Hepatocyte (in vitro differentiated cells): ENCODE measurements around the gene C2CD5.

ENCODE experiments used
- EZH2 ChIP-seq: fragments of 200-600 bp; sonication (generic); IDR thresholded peaks from 2 replicates; pipeline ENCODE4 v1.6.1; 2016; ENCODE audit warnings: antibody characterized with exemption, mild to moderate bottlenecking, borderline replicate concordance
- TF ChIP-seq, protein P1 (sequence below): fragments of 200-600 bp; sonication (generic); IDR thresholded peaks from 2 replicates; pipeline ENCODE4 v1.5.1; 2016; ENCODE audit warnings: antibody characterized with exemption, mild to moderate bottlenecking; ENCODE audit not compliant: poor library complexity

DNA sequence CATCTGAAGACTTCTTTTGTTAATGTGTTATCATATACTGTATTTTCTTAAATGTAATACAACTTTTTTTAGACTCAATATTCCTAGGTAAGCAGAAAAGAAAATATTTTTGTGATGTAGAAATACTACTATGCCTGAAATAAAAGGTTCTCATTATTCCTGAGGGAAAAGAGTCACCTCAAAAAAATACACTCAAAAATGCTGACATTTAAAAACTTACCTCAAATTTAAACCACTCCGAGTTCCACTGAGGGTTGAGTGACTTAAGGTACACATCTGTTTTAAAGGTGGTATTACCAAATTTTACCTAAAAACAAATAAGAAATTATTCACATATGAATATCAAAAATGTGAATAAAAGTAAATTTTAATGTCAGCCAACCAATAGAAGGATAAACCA lies 9.3 kb downstream of the C2CD5 start:
- TF ChIP-seq, protein P1, sequence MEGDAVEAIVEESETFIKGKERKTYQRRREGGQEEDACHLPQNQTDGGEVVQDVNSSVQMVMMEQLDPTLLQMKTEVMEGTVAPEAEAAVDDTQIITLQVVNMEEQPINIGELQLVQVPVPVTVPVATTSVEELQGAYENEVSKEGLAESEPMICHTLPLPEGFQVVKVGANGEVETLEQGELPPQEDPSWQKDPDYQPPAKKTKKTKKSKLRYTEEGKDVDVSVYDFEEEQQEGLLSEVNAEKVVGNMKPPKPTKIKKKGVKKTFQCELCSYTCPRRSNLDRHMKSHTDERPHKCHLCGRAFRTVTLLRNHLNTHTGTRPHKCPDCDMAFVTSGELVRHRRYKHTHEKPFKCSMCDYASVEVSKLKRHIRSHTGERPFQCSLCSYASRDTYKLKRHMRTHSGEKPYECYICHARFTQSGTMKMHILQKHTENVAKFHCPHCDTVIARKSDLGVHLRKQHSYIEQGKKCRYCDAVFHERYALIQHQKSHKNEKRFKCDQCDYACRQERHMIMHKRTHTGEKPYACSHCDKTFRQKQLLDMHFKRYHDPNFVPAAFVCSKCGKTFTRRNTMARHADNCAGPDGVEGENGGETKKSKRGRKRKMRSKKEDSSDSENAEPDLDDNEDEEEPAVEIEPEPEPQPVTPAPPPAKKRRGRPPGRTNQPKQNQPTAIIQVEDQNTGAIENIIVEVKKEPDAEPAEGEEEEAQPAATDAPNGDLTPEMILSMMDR, result no peak
- no peak for TF ChIP-seq EZH2
